Activated T-cell treated with anti-CD3 and anti-CD28 coated beads, Interleukin-2, amount 50 U/mL, for 24 hours (primary cell): ENCODE data around the gene MYO10.
"Not testable (repeated sequence)": the region's sequence is repeated elsewhere in the genome, so short reads cannot be mapped to it uniquely, and the experiment has no call there.

Source experiments
- DNase-seq: peaks from one replicate; pipeline ENCODE4 v3.0.0-alpha.2; 2020
- H3K27ac Mint-ChIP-seq: 2 replicates; pipeline ENCODE4 v1.8.0; 2020; ENCODE audit warnings: mild to moderate bottlenecking, mixed read lengths
- H3K27me3 Mint-ChIP-seq: 2 replicates; pipeline ENCODE4 v1.8.0; 2020; ENCODE audit warnings: mixed read lengths
- H3K36me3 Mint-ChIP-seq: 2 replicates; pipeline ENCODE4 v1.8.0; 2020; ENCODE audit warnings: low read depth, mixed read lengths
- H3K4me1 Mint-ChIP-seq: 2 replicates; pipeline ENCODE4 v1.8.0; 2020; ENCODE audit warnings: low read depth, mixed read lengths
- H3K4me3 Mint-ChIP-seq: 2 replicates; pipeline ENCODE4 v1.8.0; 2020; ENCODE audit warnings: mild to moderate bottlenecking, moderate library complexity, mixed read lengths
- H3K9me3 Mint-ChIP-seq: 2 replicates; pipeline ENCODE4 v1.8.0; 2020; ENCODE audit warnings: mixed read lengths

Gene MYO10

DNA sequence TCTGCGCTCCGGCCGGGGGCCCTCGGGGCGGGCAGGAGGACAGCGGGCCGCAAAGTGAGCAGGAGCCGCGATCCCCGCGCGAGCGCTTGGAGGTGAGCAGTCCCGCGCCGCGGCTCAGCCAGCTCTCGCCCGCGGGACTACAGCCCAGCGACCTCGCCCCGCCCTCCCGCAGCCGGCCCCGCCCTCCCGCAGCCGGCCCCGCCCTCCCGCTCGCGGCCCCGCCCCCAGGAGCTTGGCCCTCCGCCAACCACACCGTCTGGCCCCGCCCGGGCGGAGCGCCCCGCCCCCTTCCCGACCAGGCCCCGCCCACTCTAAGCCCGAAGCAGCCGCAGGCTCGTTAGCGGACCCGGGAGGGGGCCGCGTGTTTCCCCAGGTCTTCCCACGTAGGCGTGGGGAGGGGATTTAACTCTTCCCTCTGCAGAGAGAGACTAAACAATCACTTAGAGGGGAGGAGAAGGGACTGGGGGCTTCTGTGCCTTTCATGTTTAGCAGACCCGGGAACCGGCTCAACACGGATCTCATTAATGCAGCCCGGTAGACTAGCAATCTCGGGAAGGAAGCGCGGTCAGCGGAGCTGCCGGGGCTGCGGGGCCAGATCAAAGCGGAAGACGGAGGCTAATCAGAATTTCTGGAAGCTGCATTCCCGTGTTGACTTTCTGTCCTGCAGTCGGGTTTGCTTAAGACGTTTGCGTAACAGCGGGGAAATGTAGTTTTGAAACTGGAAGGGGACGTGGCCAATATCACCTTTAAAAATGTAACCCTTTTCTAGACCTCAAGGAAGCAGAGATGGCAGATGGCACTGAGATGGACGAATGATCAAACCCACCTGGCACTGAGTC, at the start of gene MYO10:
MYO10 (minus strand) TSS at position 139 of the 839 bp plus-strand sequence. CDS start 480 bp downstream, outside the sequence.
- Mint-ChIP-seq H3K9me3 (no peaks in the 10 kb centered on the region), H3K27me3 (peaks cover 74% of the 10 kb centered on the region), H3K4me3 (peak within 1 kb of the TSS; percentile 72), H3K36me3 (no peaks in the 10 kb centered on the region), H3K4me1 (peaks cover 26% of the 10 kb centered on the region), H3K27ac (no peak within 1 kb of the TSS)
- DNase-seq: peak; percentile 74

- not testable (repeated sequence) for H3K9me3 Mint-ChIP-seq, H3K27me3 Mint-ChIP-seq, H3K27ac Mint-ChIP-seq, H3K4me1 Mint-ChIP-seq, H3K4me3 Mint-ChIP-seq, DNase-seq, H3K36me3 Mint-ChIP-seq
These were observed 49.2 kb upstream of the MYO10 start for GRCh38 chr5:16985304-16985703.

- DNase-seq: no peak
- Mint-ChIP-seq H3K27ac (no peak overlapping the region), H3K9me3 (peaks cover 2% of the 10 kb centered on the region), H3K27me3 (peaks cover 2% of the 10 kb centered on the region), H3K36me3 (no peaks in the 10 kb centered on the region), H3K4me3 (no peak overlapping the region), H3K4me1 (no peaks in the 10 kb centered on the region)
These were observed 47.9 kb upstream of the MYO10 start for GRCh38 chr5:16983972-16984371.

DNA sequence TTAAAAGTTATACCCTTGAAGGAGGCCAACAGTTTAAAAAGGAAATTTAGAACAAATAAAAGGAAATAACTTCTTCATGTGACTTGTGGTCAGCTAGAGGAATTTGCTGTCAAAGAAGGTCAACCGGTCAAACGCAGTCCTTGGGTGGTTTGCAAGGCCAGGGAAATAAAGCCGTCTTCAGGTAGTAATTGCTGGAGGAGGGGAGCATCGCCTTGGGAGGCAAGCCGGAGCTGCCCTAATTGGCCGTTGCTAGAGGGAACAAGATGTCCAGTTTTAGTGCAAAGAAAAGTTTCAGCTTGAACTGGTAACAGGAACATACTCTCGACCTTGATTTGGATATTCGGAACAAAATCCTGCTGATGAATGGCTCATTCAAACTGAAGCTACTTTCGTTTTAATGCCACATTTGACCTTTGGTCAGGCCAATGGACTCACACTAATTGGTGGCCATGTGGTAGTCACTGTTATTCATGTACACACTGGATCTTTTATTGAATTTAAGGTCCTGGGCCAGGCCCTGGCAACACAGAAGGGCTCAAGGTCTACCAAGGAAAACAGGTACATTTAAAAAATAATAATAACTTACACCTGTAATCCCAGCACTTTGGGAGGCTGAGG, 47.0 kb upstream of the MYO10 start:
- H3K4me1 Mint-ChIP-seq: no peaks in the 10 kb centered on the region

DNA sequence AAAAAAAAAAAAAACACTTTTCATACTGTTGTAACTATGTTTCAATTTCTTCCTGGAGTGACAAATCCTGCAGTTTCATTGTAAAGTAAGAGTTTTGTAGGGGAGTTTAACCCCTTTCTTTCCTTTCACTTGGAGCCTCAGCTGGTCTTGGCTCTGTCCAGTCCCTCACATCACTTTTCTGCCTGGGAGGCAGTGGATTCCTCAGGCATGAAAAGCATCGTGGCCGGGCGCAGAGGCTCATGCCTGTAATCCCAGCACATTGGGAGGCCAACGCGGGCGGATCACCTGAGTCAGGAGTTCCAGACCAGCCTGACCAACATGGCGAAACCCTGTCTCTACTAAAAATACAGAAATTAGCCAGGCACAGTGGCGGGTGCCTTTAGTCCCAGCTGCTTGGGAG, 45.6 kb upstream of the MYO10 start:
- Mint-ChIP-seq H3K27ac (no peak overlapping the region), H3K4me1 (no peaks in the 10 kb centered on the region), H3K9me3 (peaks cover 2% of the 10 kb centered on the region), H3K36me3 (no peaks in the 10 kb centered on the region), H3K27me3 (peaks cover 2% of the 10 kb centered on the region), H3K4me3 (no peak overlapping the region)
- no peak for DNase-seq

More for the DNA sequence above, 47.0 kb upstream of the MYO10 start:
- H3K27ac Mint-ChIP-seq: no peak overlapping the region
- H3K9me3 Mint-ChIP-seq: peaks cover 2% of the 10 kb centered on the region
- no peak overlapping the region for H3K4me3 Mint-ChIP-seq
- H3K36me3 Mint-ChIP-seq: no peaks in the 10 kb centered on the region
- no peak for DNase-seq
- H3K27me3 Mint-ChIP-seq: peaks cover 2% of the 10 kb centered on the region

DNA sequence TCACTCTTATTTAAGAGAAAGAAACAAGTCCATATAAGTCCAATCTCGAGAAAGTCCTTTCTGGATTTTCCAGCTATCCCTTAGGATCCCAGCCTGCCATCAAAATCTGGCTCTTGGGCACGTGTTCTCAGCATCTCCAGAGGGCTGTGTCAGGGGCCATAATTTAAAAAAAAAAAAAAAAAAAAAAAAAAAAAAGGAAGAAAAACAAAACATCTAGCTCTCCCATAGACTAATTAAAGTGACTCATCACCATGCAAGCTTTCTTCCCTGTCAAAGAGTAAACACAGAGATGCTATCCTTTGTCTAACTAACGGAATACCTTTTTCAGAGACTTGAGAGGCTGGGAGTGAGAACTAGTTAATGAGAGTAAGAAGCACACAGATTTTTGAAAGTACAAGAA, 44.9 kb upstream of the MYO10 start:
- peaks cover 2% of the 10 kb centered on the region for H3K27me3 Mint-ChIP-seq
- no peaks in the 10 kb centered on the region for H3K4me1 Mint-ChIP-seq
- DNase-seq: no peak
- no peak overlapping the region for H3K4me3 Mint-ChIP-seq
- H3K36me3 Mint-ChIP-seq: no peaks in the 10 kb centered on the region
- peaks cover 2% of the 10 kb centered on the region for H3K9me3 Mint-ChIP-seq
- no peak overlapping the region for H3K27ac Mint-ChIP-seq

DNA sequence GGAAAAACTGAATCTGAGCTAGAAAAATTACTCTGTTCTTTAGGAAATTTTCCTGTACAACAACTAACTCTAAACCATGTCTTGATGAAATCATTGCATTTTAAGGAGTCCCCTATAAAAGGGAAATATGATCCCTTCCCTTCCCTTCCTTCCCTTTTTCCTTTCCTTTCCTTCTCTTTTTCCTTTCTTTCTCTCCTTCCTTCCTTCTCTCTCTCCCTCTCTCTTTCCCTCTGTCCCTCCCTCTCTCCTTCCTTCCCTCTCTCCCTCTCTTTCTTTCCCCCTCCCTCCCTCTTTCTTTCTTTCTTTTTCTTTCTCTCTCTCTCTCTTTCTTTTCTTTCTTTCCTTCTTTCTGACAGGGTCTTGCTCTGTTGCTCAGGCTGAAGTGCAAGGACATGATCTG, 42.2 kb upstream of the MYO10 start:
- H3K27ac Mint-ChIP-seq: no peak overlapping the region
- H3K4me1 Mint-ChIP-seq: no peaks in the 10 kb centered on the region

DNA sequence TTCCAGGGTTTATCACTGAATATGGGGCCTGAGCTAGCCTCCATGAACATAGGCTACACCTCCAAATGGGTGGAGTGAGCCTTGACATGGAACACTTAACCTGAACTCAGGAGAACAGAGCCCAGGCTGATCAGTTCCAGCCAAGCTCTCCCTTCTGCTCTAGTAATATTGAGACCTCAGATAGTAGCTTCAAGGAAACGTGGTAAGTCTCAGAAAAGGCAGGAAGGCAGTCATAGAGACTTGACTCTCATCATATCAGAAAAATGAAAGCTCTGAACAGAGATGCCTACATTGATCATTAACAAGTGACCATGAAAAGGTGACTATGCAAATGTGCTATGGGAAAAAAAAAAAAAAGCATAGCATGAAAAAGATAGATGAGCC, 40.5 kb upstream of the MYO10 start:
- Mint-ChIP-seq H3K27ac (no peak overlapping the region), H3K4me1 (no peaks in the 10 kb centered on the region), H3K4me3 (no peak overlapping the region), H3K27me3 (peaks cover under 1% of the 10 kb centered on the region), H3K36me3 (no peaks in the 10 kb centered on the region), H3K9me3 (peaks cover 2% of the 10 kb centered on the region)
- no peak for DNase-seq

More for the DNA sequence above, 42.2 kb upstream of the MYO10 start:
- Mint-ChIP-seq H3K27me3 (peaks cover 2% of the 10 kb centered on the region), H3K36me3 (no peaks in the 10 kb centered on the region), H3K4me3 (no peak overlapping the region), H3K9me3 (peaks cover 2% of the 10 kb centered on the region)
- no peak for DNase-seq

DNA sequence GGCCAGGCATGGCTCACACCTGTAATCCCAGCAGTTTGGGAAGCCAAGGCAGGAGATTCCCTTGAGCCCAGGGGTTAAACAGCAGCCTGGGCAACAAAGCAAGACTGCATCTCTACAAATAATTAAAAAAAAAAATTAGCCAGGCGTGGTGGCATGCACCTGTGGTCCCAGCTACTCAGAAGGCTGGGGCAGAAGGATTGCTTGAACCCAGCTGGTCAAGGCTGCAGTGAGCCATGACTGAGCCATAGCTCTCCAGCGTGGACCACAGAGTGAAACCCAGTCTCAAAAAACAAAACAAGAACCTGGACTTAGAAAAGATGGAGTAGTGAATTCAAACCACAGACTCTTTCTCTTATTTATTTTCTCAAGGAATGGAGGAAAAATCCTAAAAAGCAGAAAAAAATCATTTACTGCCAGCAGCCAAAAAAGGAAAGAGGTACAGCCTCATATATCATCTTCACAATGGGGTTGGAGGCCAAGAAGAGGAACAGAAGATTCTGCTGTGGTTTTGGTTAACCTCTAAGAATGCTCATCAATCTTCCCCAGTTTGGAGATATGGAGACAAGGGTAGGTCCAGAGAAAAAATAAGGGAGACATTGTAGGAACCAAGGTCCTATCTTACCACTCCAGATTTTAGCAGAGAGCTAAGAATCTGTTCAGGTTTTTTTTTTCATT, 40.0 kb upstream of the MYO10 start:
- Mint-ChIP-seq H3K27ac (no peak overlapping the region), H3K4me3 (no peak overlapping the region), H3K9me3 (peaks cover under 1% of the 10 kb centered on the region), H3K4me1 (no peaks in the 10 kb centered on the region), H3K27me3 (no peaks in the 10 kb centered on the region), H3K36me3 (no peaks in the 10 kb centered on the region)
- no peak for DNase-seq

- Mint-ChIP-seq H3K27me3 (no peaks in the 10 kb centered on the region), H3K27ac (no peak overlapping the region), H3K36me3 (no peaks in the 10 kb centered on the region), H3K4me1 (no peaks in the 10 kb centered on the region), H3K9me3 (no peaks in the 10 kb centered on the region), H3K4me3 (no peak overlapping the region)
- no peak for DNase-seq
These were observed 38.9 kb upstream of the MYO10 start for GRCh38 chr5:16974981-16975380.

DNA sequence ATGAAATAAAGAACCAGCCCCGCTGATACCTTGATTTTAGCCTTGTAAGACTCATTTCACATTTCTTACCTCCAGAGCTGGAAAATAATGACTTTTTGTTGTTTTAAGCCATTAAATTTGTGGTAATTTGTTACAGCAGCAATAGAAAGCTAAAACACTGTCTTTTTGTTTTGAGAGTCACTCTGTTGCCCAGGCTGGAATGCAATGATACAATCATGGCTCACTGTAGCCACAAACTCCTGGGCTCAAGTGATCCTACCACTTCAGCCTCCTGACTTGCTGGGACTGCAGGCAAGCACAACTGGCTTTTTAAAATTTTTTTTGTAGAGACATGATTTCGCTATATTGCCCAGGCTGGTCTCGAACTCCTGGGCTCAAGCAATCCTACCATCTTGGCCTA, 34.7 kb upstream of the MYO10 start:
- no peaks in the 10 kb centered on the region for H3K9me3 Mint-ChIP-seq
- no peaks in the 10 kb centered on the region for H3K4me1 Mint-ChIP-seq
- no peaks in the 10 kb centered on the region for H3K27me3 Mint-ChIP-seq
- H3K27ac Mint-ChIP-seq: no peak overlapping the region
- H3K36me3 Mint-ChIP-seq: no peaks in the 10 kb centered on the region
- DNase-seq: no peak
- H3K4me3 Mint-ChIP-seq: no peak overlapping the region

DNA sequence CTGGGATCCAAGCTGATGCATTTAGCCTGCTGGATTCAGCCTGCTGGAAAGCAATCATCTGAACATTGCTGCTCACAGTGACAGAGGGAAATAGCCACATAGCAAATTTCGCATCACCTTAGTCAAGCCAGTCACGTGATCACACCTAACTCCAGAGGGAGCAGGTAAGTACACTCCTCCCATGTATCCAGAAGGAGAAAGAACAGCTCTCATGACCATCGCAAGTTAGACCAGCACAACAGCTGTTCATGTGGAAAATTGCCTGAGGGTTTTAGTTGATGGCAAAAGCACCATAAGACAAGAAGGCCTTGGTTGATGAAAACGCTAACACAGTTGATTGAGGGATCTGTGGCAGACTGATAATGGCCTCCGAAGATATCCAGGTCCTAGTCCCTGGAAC, 34.2 kb upstream of the MYO10 start:
- Mint-ChIP-seq H3K4me1 (no peaks in the 10 kb centered on the region), H3K27ac (no peak overlapping the region), H3K36me3 (no peaks in the 10 kb centered on the region), H3K4me3 (no peak overlapping the region), H3K9me3 (no peaks in the 10 kb centered on the region), H3K27me3 (no peaks in the 10 kb centered on the region)
- DNase-seq: no peak

GRCh38 chr5:16965581-16965980, 29.5 kb upstream of the MYO10 start:
- H3K4me1 Mint-ChIP-seq: no peaks in the 10 kb centered on the region
- no peaks in the 10 kb centered on the region for H3K36me3 Mint-ChIP-seq
- H3K27ac Mint-ChIP-seq: no peak overlapping the region
- no peaks in the 10 kb centered on the region for H3K27me3 Mint-ChIP-seq
- DNase-seq: no peak
- H3K9me3 Mint-ChIP-seq: no peaks in the 10 kb centered on the region
- no peak overlapping the region for H3K4me3 Mint-ChIP-seq

- Mint-ChIP-seq H3K4me3 (no peak overlapping the region), H3K9me3 (no peaks in the 10 kb centered on the region), H3K4me1 (no peaks in the 10 kb centered on the region), H3K36me3 (no peaks in the 10 kb centered on the region), H3K27me3 (no peaks in the 10 kb centered on the region), H3K27ac (no peak overlapping the region)
- DNase-seq: no peak
These were observed 27.7 kb upstream of the MYO10 start for GRCh38 chr5:16963821-16964220.

GRCh38 chr5:16961131-16961530, 25.0 kb upstream of the MYO10 start:
- Mint-ChIP-seq H3K27me3 (no peaks in the 10 kb centered on the region), H3K36me3 (no peaks in the 10 kb centered on the region), H3K4me3 (no peak overlapping the region), H3K9me3 (no peaks in the 10 kb centered on the region), H3K4me1 (no peaks in the 10 kb centered on the region), H3K27ac (no peak overlapping the region)
- no peak for DNase-seq
